Esophagus squamous epithelium (tissue), 5 donors: ENCODE results near the gene TIMP2. TPM values are rescaled to one million over a fixed set of nuclear protein-coding genes. Genes with fewer than 3 reads are reported as not detected.
A peak's percentile ranks its signal among the peaks of the same experiment; 100 is the strongest.
"Not testable (repeated sequence)": the region's sequence is repeated elsewhere in the genome, so short reads cannot be mapped to it uniquely, and the experiment has no call there.

Experiments used
- DNase-seq: peaks from one replicate; lab custom pipeline; 2025; lab: John Stamatoyannopoulos, UW
- H3K27ac ChIP-seq, 4 donors: fragments of 200-600 bp; sonication (generic); one replicate each; pipeline ENCODE4 v1.5.1; 2016 to 2019; ENCODE audit warnings: mild to moderate bottlenecking in 1 of 4
- H3K27me3 ChIP-seq, 4 donors: fragments of 200-600 bp; sonication (generic); 1 replicate in 3 of 4; 2 replicates in 1 of 4; pipeline versions ENCODE4 v1.5.1 to v1.6.0; 2017 to 2021; ENCODE audit warnings: antibody characterized with exemption in 1 of 4
- H3K36me3 ChIP-seq, 3 donors: fragments of 200-600 bp; sonication (generic); one replicate each; pipeline ENCODE4 v1.5.1; 2016 to 2019
- H3K4me1 ChIP-seq, 3 donors: fragments of 200-600 bp; sonication (generic); one replicate each; pipeline ENCODE4 v1.5.1; 2017 to 2019
- H3K4me3 ChIP-seq, 4 donors: fragments of 200-600 bp; sonication (generic); 1 replicate in 3 of 4; 2 replicates in 1 of 4; pipeline ENCODE4 v1.5.1; 2016 to 2019; ENCODE audit warnings: mild to moderate bottlenecking in 2 of 4, moderate library complexity in 1 of 4
- H3K9me3 ChIP-seq, 3 donors: fragments of 200-600 bp; sonication (generic); one replicate each; pipeline ENCODE4 v1.5.1; 2016 to 2019
- POLR2A ChIP-seq, 4 donors: fragments of 450-650 bp; IDR thresholded peaks; one replicate each; pipeline ENCODE4 v1.6.1; 2017; ENCODE audit warnings: antibody characterized with exemption in 4 of 4, mild to moderate bottlenecking in 4 of 4, moderate library complexity in 3 of 4
- WGBS, 2 donors: methylation state at CpG; one replicate each; pipeline ENCODE4 v1.1.5; 2018; 5-methylcytosine and 5-hydroxymethylcytosine counted together
- intact Hi-C: fragments of 100-400 bp; cut with DNase I; formaldehyde crosslinking; loops from one replicate; pipeline ENCODE4 v1.15.0; 2022
- total RNA-seq, 4 donors: library from RNA; depleted of rRNA; stranded (reverse); fragments of >200 nt; gene quantifications; one replicate each; pipeline ENCODE4 v1.1.0, GENCODE V29; 2016
- TF ChIP-seq, protein P1 (sequence below), 6 experiments: fragments of 450-650 bp in 4 of 6; fragments of 200-600 bp in 2 of 6; sonication (generic) in 2 of 6; IDR thresholded peaks; one replicate each; pipeline ENCODE4 v1.5.1; 2016 to 2019; ENCODE audit warnings: antibody characterized with exemption in 6 of 6, mild to moderate bottlenecking in 4 of 6, moderate library complexity in 4 of 6
- donor health status: DM: yes; HTN: yes; CAD: no.

The TIMP2 gene
- total RNA-seq, 4 donors from 2014 or later, result 6.1 to 154 (median 28.2) TPM

GRCh38 chr17:78905116-78905515 is 20.1 kb downstream of the TIMP2 start:
- Histone ChIP-seq H3K27ac (peak overlapping the region in 1 of 4 donors; percentile 4), H3K27me3 (no peaks in the 10 kb centered on the region), H3K36me3 (peaks cover 0 to 5% (median 0%) of the 10 kb centered on the region in 3 donors), H3K9me3 (no peaks in the 10 kb centered on the region), H3K4me1 (peaks cover 0 to 39% (median 21%) of the 10 kb centered on the region in 3 donors), H3K4me3 (no peak overlapping the region)
- no peak for DNase-seq
- intact Hi-C loops, result no loop called here
- TF ChIP-seq POLR2A (IDR thresholded peaks at IDR 0.05), result no peak
- TF ChIP-seq, protein P1, sequence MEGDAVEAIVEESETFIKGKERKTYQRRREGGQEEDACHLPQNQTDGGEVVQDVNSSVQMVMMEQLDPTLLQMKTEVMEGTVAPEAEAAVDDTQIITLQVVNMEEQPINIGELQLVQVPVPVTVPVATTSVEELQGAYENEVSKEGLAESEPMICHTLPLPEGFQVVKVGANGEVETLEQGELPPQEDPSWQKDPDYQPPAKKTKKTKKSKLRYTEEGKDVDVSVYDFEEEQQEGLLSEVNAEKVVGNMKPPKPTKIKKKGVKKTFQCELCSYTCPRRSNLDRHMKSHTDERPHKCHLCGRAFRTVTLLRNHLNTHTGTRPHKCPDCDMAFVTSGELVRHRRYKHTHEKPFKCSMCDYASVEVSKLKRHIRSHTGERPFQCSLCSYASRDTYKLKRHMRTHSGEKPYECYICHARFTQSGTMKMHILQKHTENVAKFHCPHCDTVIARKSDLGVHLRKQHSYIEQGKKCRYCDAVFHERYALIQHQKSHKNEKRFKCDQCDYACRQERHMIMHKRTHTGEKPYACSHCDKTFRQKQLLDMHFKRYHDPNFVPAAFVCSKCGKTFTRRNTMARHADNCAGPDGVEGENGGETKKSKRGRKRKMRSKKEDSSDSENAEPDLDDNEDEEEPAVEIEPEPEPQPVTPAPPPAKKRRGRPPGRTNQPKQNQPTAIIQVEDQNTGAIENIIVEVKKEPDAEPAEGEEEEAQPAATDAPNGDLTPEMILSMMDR (IDR thresholded peaks at IDR 0.05), result no peak
- 71 to 80% methylated on average over 6 of the region's 6 CpGs for WGBS, 2 donors

GRCh38 chr17:78904371-78904770 is 20.8 kb downstream of the TIMP2 start:
- Histone ChIP-seq H3K4me3 (no peak overlapping the region), H3K27ac (no peak overlapping the region), H3K36me3 (peaks cover 0 to 5% (median 0%) of the 10 kb centered on the region in 3 donors), H3K9me3 (no peaks in the 10 kb centered on the region), H3K27me3 (no peaks in the 10 kb centered on the region), H3K4me1 (peaks cover 0 to 47% (median 16%) of the 10 kb centered on the region in 3 donors)
- no peak for TF ChIP-seq POLR2A (IDR thresholded peaks at IDR 0.05)
- WGBS, 2 donors, result 65 to 75% methylated on average over 5 to 7 of the region's 9 CpGs
- DNase-seq, result no peak
- intact Hi-C loops, result no loop called here

DNA sequence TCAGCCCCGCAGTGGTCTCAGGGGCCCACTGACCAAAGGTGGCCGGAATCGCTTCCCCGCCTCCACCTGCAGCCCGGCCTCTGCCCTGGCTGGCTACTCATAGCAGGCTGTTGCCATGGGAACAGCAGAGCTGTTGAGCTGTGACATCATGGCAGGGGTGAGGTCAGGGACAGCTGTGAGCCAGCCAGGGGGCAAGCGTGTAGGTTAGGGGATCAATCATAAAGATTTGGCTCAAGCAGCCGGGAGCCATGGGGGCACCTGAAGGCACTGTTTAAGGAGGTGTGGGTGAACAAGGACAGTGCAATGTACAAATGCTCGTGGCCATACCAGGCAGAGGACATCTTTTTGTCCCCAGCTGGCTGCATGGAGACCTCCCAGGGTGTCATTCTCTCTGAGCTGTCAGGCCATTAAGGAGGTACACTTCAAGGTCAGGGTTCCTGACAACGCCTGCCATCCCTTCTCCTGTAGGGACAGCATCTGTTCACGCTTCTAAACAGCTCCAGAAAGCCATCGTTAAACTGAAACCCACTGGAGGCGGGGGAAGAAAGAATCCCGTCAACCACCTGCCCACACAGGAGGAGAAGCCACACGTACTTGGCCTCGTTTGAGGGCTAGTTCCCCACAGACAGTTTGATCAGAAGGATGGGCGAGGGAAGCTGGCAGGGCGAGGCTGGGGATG is 21.9 kb downstream of the TIMP2 start, which contains the start of gene CEP295NL:
CEP295NL (minus strand) TSS at position 101 of the 679 bp plus-strand sequence. CDS start 1,373 bp downstream, outside the sequence.
- Histone ChIP-seq H3K27me3 (no peaks in the 10 kb centered on the region), H3K4me3 (no peak within 1 kb of the TSS), H3K36me3 (peaks cover 0 to 5% (median 0%) of the 10 kb centered on the region in 3 donors), H3K27ac (peak within 1 kb of the TSS in 1 of 4 donors; percentile 39), H3K4me1 (peaks cover 0 to 53% (median 22%) of the 10 kb centered on the region in 3 donors), H3K9me3 (no peaks in the 10 kb centered on the region)
- TF ChIP-seq, protein P1 (IDR thresholded peaks at IDR 0.05), result no peak
- no peak for TF ChIP-seq POLR2A (IDR thresholded peaks at IDR 0.05)
- DNase-seq, result no peak
- 51 to 74% methylated on average over 8 to 12 of the region's 17 CpGs for WGBS, 2 donors
- intact Hi-C loops, result no loop called here

- DNase-seq, H3K4me3 ChIP-seq, intact Hi-C loops, H3K27ac ChIP-seq, H3K27me3 ChIP-seq, H3K9me3 ChIP-seq, H3K36me3 ChIP-seq: not testable (repeated sequence)
- WGBS, 2 donors, result 60 to 85% methylated on average over 2 to 6 of the region's 8 CpGs
- H3K4me1 ChIP-seq, result peaks cover 0 to 63% (median 29%) of the 10 kb centered on the region in 3 donors
Observed at GRCh38 chr17:78902231-78902630, 23.0 kb downstream of the TIMP2 start.

- no peaks in the 10 kb centered on the region for H3K9me3 ChIP-seq
- H3K27ac ChIP-seq, result no peak overlapping the region
- no peak for DNase-seq
- no peak for TF ChIP-seq POLR2A (IDR thresholded peaks at IDR 0.05)
- TF ChIP-seq, protein P1 (IDR thresholded peaks at IDR 0.05), result no peak
- peaks cover 4 to 68% (median 33%) of the 10 kb centered on the region in 3 donors for H3K4me1 ChIP-seq
- WGBS, 2 donors, result 84 to 91% methylated on average over 9 to 10 of the region's 10 CpGs
- intact Hi-C loops, result no loop called here
- H3K36me3 ChIP-seq, result peaks cover 0 to 5% (median 0%) of the 10 kb centered on the region in 3 donors
- H3K27me3 ChIP-seq, result no peaks in the 10 kb centered on the region
- H3K4me3 ChIP-seq, result no peak overlapping the region
Observed at GRCh38 chr17:78901806-78902205, 23.4 kb downstream of the TIMP2 start.

GRCh38 chr17:78900816-78901215 is 24.4 kb downstream of the TIMP2 start:
- Histone ChIP-seq H3K9me3 (no peaks in the 10 kb centered on the region), H3K27me3 (no peaks in the 10 kb centered on the region), H3K27ac (no peak overlapping the region), H3K4me3 (no peak overlapping the region), H3K36me3 (peaks cover 0 to 5% (median 0%) of the 10 kb centered on the region in 3 donors), H3K4me1 (peaks cover 9 to 72% (median 41%) of the 10 kb centered on the region in 3 donors)
- intact Hi-C loops, result no loop called here
- WGBS, 2 donors, result 76 to 86% methylated on average over 15 to 21 of the region's 29 CpGs
- TF ChIP-seq, protein P1 (IDR thresholded peaks at IDR 0.05), result no peak
- no peak for TF ChIP-seq POLR2A (IDR thresholded peaks at IDR 0.05)
- DNase-seq, result no peak
